HG03064 (cell line): ENCODE measurements around the gene AFAP1L2.

Experiments used
- ATAC-seq: cut with Tn5 transposase; IDR thresholded peaks from one replicate; pipeline ENCODE4 v1.9.1; 2021; ENCODE audit warnings: low read depth; ENCODE audit not compliant: unreplicated experiment

Gene AFAP1L2

GRCh38 chr10:114418109-114418508 is 13.8 kb upstream of the AFAP1L2 start:
- ATAC-seq: no peak

GRCh38 chr10:114412907-114413797 is 8.8 kb upstream of the AFAP1L2 start:
- ATAC-seq: no peak

- ATAC-seq: no peak
These were observed 4.7 kb upstream of the AFAP1L2 start for GRCh38 chr10:114408968-114409444.

GRCh38 chr10:114408112-114408967 is 4.0 kb upstream of the AFAP1L2 start:
- ATAC-seq: no peak

- ATAC-seq: no peak
These were observed 2.2 kb upstream of the AFAP1L2 start for GRCh38 chr10:114406455-114406854.

- no peak for ATAC-seq
These were observed 679 bp upstream of the AFAP1L2 start for GRCh38 chr10:114405011-114405350.

GRCh38 chr10:114403541-114404161 is 651 bp downstream of the AFAP1L2 start:
- no peak for ATAC-seq

- ATAC-seq: no peak
These were observed 1.3 kb downstream of the AFAP1L2 start for GRCh38 chr10:114402871-114403540.

GRCh38 chr10:114402233-114402632 is 2.1 kb downstream of the AFAP1L2 start:
- ATAC-seq: no peak

GRCh38 chr10:114401195-114401791 is 3.0 kb downstream of the AFAP1L2 start:
- no peak for ATAC-seq

- no peak for ATAC-seq
These were observed 4.2 kb downstream of the AFAP1L2 start for GRCh38 chr10:114400091-114400490.

- ATAC-seq: no peak
These were observed 4.7 kb downstream of the AFAP1L2 start for GRCh38 chr10:114399576-114399975.

- no peak for ATAC-seq
These were observed 5.5 kb downstream of the AFAP1L2 start for GRCh38 chr10:114398587-114399331.

- ATAC-seq: no peak
These were observed 6.6 kb downstream of the AFAP1L2 start for GRCh38 chr10:114397651-114398145.

- no peak for ATAC-seq
These were observed 7.8 kb downstream of the AFAP1L2 start for GRCh38 chr10:114396464-114396863.

GRCh38 chr10:114395366-114396022 is 8.8 kb downstream of the AFAP1L2 start:
- no peak for ATAC-seq

GRCh38 chr10:114394531-114394930 is 9.8 kb downstream of the AFAP1L2 start:
- ATAC-seq: no peak

- ATAC-seq: no peak
These were observed 10.4 kb downstream of the AFAP1L2 start for GRCh38 chr10:114393886-114394285.

GRCh38 chr10:114393482-114393881 is 10.8 kb downstream of the AFAP1L2 start:
- no peak for ATAC-seq
